Endothelial cell of umbilical vein (primary cell): Measurements from ENCODE around the gene FOXM1.

ENCODE experiments used
- CTCF ChIP-seq, 2 donors: IDR thresholded peaks; 1 replicate in 1 of 2; 2 replicates in 1 of 2; pipeline ENCODE4 v1.5.1; 2011; ENCODE audit warnings: low read length in 2 of 2, mild to moderate bottlenecking in 2 of 2, moderate library complexity in 2 of 2, control low read depth in 1 of 2, inconsistent platforms in 1 of 2, low read depth in 1 of 2; ENCODE audit not compliant: insufficient read depth in 1 of 2; ENCODE audit errors: extremely low read depth in 1 of 2
- EZH2 ChIP-seq: IDR thresholded peaks from 2 replicates; pipeline ENCODE4 v1.6.1; 2012; ENCODE audit warnings: borderline replicate concordance, low read depth, mild to moderate bottlenecking, moderate library complexity, low read length, inconsistent platforms; ENCODE audit not compliant: severe bottlenecking
- FOS ChIP-seq: IDR thresholded peaks from 2 replicates; pipeline ENCODE4 v1.6.1; 2011; ENCODE audit warnings: mild to moderate bottlenecking, low read length, moderate library complexity, borderline replicate concordance; ENCODE audit not compliant: insufficient read depth
- JUN ChIP-seq: IDR thresholded peaks from 2 replicates; pipeline ENCODE4 v1.6.1; 2011; ENCODE audit warnings: borderline replicate concordance, low read depth; ENCODE audit not compliant: insufficient read length, insufficient read depth
- MAX ChIP-seq: IDR thresholded peaks from 2 replicates; pipeline ENCODE4 v1.6.1; 2011; ENCODE audit not compliant: insufficient read depth, insufficient read length
- MYC ChIP-seq: IDR thresholded peaks from one replicate; pipeline ENCODE4 v1.6.1; 2011; ENCODE audit warnings: mild to moderate bottlenecking, low read depth, low read length
- POLR2A ChIP-seq: IDR thresholded peaks from 2 replicates; pipeline ENCODE4 v1.6.1; 2012; ENCODE audit warnings: low read depth, mild to moderate bottlenecking, control low read depth, low read length
- POLR2AphosphoS5 ChIP-seq: IDR thresholded peaks from 2 replicates; pipeline ENCODE4 v1.6.1; 2012; ENCODE audit warnings: low read depth, mild to moderate bottlenecking, control low read depth, low read length, moderate library complexity; ENCODE audit not compliant: insufficient read depth

DNA sequence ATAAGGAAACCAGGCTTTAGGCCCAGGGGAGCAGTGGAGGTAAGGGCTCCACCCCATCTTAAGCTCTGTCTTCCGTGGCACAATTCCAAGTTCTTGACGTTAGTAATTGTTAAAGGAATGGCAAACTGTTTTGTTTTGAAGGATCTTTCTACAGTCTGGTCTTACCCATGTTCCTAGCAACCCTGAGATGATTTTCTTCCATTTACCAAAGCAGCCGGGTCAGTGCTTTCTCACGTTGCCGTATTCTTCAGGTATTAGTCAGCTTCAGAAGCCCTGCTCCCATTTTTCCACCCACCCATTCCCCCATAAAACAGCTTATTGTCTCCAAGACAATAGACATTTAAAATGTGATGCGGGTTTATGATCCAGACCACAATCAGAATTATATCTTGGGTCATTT is 52.4 kb downstream of the FOXM1 start:
- no peak for TF ChIP-seq CTCF (IDR thresholded peaks at IDR 0.05; ENCODE audit: extremely low read depth in 1 of 2, insufficient read depth in 1 of 2, low read depth in 1 of 2, low read length in 2 of 2)
- no peak for TF ChIP-seq POLR2A
- TF ChIP-seq MYC: no peak
- TF ChIP-seq EZH2: no peak
- TF ChIP-seq POLR2AphosphoS5: no peak
- no peak for TF ChIP-seq JUN
- no peak for TF ChIP-seq MAX
- no peak for TF ChIP-seq FOS
